Activated CD8-positive, alpha-beta memory T cell treated with anti-CD3 and anti-CD28 coated beads, Interleukin-2, amount 10 ng/mL, durations not matched to agents 7 days and 5 days (primary cell): ENCODE data around the gene ZNF48. TPM values are rescaled to one million over a fixed set of nuclear protein-coding genes. Genes with fewer than 3 reads are reported as not detected.
A peak's percentile ranks its signal among the peaks of the same experiment; 100 is the strongest.

Source experiments
- ATAC-seq: fragments of 150-1000 bp; cut with Tn5 transposase; one replicate; pipeline ENCODE4 v1.10.0; 2021; ENCODE audit warnings: moderate library complexity
- CTCF ChIA-PET: fragments of 350-600 bp; sonication (Branson Sonifier 250); formaldehyde crosslinking; loops from one replicate; lab custom pipeline; 2021; ENCODE audit warnings: antibody characterized with exemption; lab: Charles Lee
- DNase-seq: peaks from one replicate; pipeline ENCODE4 v3.0.0-alpha.2; 2020
- H3K27ac Mint-ChIP-seq: one replicate; pipeline ENCODE4 v1.8.0; 2021; ENCODE audit warnings: mild to moderate bottlenecking, mixed read lengths
- H3K27me3 Mint-ChIP-seq: one replicate; pipeline ENCODE4 v1.8.0; 2021; ENCODE audit warnings: mixed read lengths
- H3K36me3 Mint-ChIP-seq: one replicate; pipeline ENCODE4 v1.8.0; 2021; ENCODE audit warnings: mild to moderate bottlenecking, mixed read lengths
- H3K4me1 Mint-ChIP-seq: one replicate; pipeline ENCODE4 v1.8.0; 2021; ENCODE audit warnings: mixed read lengths
- H3K4me3 Mint-ChIP-seq: one replicate; pipeline ENCODE4 v1.8.0; 2021; ENCODE audit warnings: mild to moderate bottlenecking, moderate library complexity, mixed read lengths
- H3K9me3 Mint-ChIP-seq: one replicate; pipeline ENCODE4 v1.8.0; 2022; ENCODE audit warnings: low read depth, mixed read lengths
- total RNA-seq, 2 experiments: library from RNA; stranded (reverse); gene quantifications; one replicate each; pipeline ENCODE4 v1.2.3, GENCODE V29; 2021

Gene ZNF48
- total RNA-seq, 2 experiments from 2014 or later, result 13.7 to 15.6 TPM

- ATAC-seq, result no peak
- DNase-seq, result no peak
- Mint-ChIP-seq H3K36me3 (peaks cover 17% of the 10 kb centered on the region), H3K27ac (peak overlapping the region; percentile 100), H3K27me3 (no peaks in the 10 kb centered on the region), H3K9me3 (no peaks in the 10 kb centered on the region), H3K4me3 (no peak overlapping the region), H3K4me1 (peaks cover 42% of the 10 kb centered on the region)
- CTCF ChIA-PET, result no interaction called here
Measured at GRCh38 chr16:30376461-30376902, 18.7 kb upstream of the ZNF48 start.

- ATAC-seq (no peak), DNase-seq (no peak)
- CTCF ChIA-PET, result interaction anchor here (0.7 to 1.3 kb wide), 4 partner anchors 23 to 234 kb away, joined by 3 to 9 read pairs (median 4); partner anchors contain the start of gene ZNF771
- Mint-ChIP-seq H3K4me3 (peak overlapping the region; percentile 88), H3K27me3 (no peaks in the 10 kb centered on the region), H3K4me1 (peaks cover 37% of the 10 kb centered on the region), H3K9me3 (no peaks in the 10 kb centered on the region), H3K27ac (peak overlapping the region; percentile 100), H3K36me3 (peaks cover 19% of the 10 kb centered on the region)
Measured at GRCh38 chr16:30377050-30377811, 18.0 kb upstream of the ZNF48 start.

- no peaks in the 10 kb centered on the region for H3K27me3 Mint-ChIP-seq
- peak; percentile 93 for DNase-seq
- peaks cover 40% of the 10 kb centered on the region for H3K4me1 Mint-ChIP-seq
- peak; percentile 40 for ATAC-seq
- H3K4me3 Mint-ChIP-seq, result peak overlapping the region; percentile 88
- H3K9me3 Mint-ChIP-seq, result no peaks in the 10 kb centered on the region
- peaks cover 19% of the 10 kb centered on the region for H3K36me3 Mint-ChIP-seq
- H3K27ac Mint-ChIP-seq, result peak overlapping the region; percentile 100
- CTCF ChIA-PET, result interaction anchor here (0.6 to 1.3 kb wide), 6 partner anchors 22 to 248 kb away, joined by 3 to 9 read pairs (median 4); partner anchors contain the start of gene ZNF771
Measured at GRCh38 chr16:30377812-30378235, 17.4 kb upstream of the ZNF48 start.

GRCh38 chr16:30378236-30379157 lies 16.7 kb upstream of the ZNF48 start:
- peak overlapping the region; percentile 100 for H3K27ac Mint-ChIP-seq
- H3K36me3 Mint-ChIP-seq, result peaks cover 19% of the 10 kb centered on the region
- ATAC-seq (peak; percentile 87), DNase-seq (peak; percentile 99)
- CTCF ChIA-PET, result interaction anchor here (0.6 to 1.3 kb wide), 6 partner anchors 21 to 247 kb away, joined by 3 to 9 read pairs (median 4); partner anchors contain the start of gene ZNF771
- no peaks in the 10 kb centered on the region for H3K27me3 Mint-ChIP-seq
- no peaks in the 10 kb centered on the region for H3K9me3 Mint-ChIP-seq
- peaks cover 45% of the 10 kb centered on the region for H3K4me1 Mint-ChIP-seq
- peak overlapping the region; percentile 88 for H3K4me3 Mint-ChIP-seq

GRCh38 chr16:30379158-30379783 lies 15.9 kb upstream of the ZNF48 start:
- peaks cover 48% of the 10 kb centered on the region for H3K4me1 Mint-ChIP-seq
- H3K27me3 Mint-ChIP-seq, result no peaks in the 10 kb centered on the region
- peaks cover 19% of the 10 kb centered on the region for H3K36me3 Mint-ChIP-seq
- peak overlapping the region; percentile 100 for H3K27ac Mint-ChIP-seq
- no peaks in the 10 kb centered on the region for H3K9me3 Mint-ChIP-seq
- peak overlapping the region; percentile 88 for H3K4me3 Mint-ChIP-seq
- DNase-seq (no peak), ATAC-seq (no peak)
- CTCF ChIA-PET, result interaction anchor here (0.7 to 1.6 kb wide), 2 partner anchors 8 to 207 kb away, joined by 4 to 6 read pairs; no protein-coding TSS in a partner anchor

GRCh38 chr16:30380072-30380802 lies 15.0 kb upstream of the ZNF48 start:
- H3K36me3 Mint-ChIP-seq, result peaks cover 19% of the 10 kb centered on the region
- CTCF ChIA-PET, result interaction anchor here (0.7 to 4.6 kb wide), 3 partner anchors 9 to 207 kb away, joined by 4 to 56 read pairs (median 6); partner anchors contain the start of gene ZNF771
- H3K9me3 Mint-ChIP-seq, result no peaks in the 10 kb centered on the region
- no peaks in the 10 kb centered on the region for H3K27me3 Mint-ChIP-seq
- peaks cover 50% of the 10 kb centered on the region for H3K4me1 Mint-ChIP-seq
- H3K27ac Mint-ChIP-seq, result peak overlapping the region; percentile 100
- DNase-seq, result no peak
- no peak for ATAC-seq
- H3K4me3 Mint-ChIP-seq, result peak overlapping the region; percentile 91

GRCh38 chr16:30380803-30381208 lies 14.4 kb upstream of the ZNF48 start:
- Mint-ChIP-seq H3K4me3 (peak overlapping the region; percentile 91), H3K4me1 (peaks cover 51% of the 10 kb centered on the region), H3K9me3 (no peaks in the 10 kb centered on the region), H3K36me3 (peaks cover 20% of the 10 kb centered on the region), H3K27ac (peak overlapping the region; percentile 98), H3K27me3 (no peaks in the 10 kb centered on the region)
- no peak for ATAC-seq
- DNase-seq, result no peak
- CTCF ChIA-PET, result interaction anchor here (1.6 to 4.6 kb wide), 2 partner anchors 10 to 26 kb away, joined by 6 to 56 read pairs; partner anchors contain the start of gene ZNF771

GRCh38 chr16:30381291-30382041 lies 13.8 kb upstream of the ZNF48 start:
- Mint-ChIP-seq H3K36me3 (peaks cover 20% of the 10 kb centered on the region), H3K27me3 (no peaks in the 10 kb centered on the region), H3K4me3 (peak overlapping the region; percentile 91), H3K27ac (peak overlapping the region; percentile 98), H3K4me1 (peaks cover 51% of the 10 kb centered on the region), H3K9me3 (no peaks in the 10 kb centered on the region)
- no peak for ATAC-seq
- CTCF ChIA-PET, result interaction anchor here (1.0 to 4.6 kb wide), 8 partner anchors 10 to 247 kb away, joined by 3 to 56 read pairs (median 4); partner anchors contain the start of genes TBC1D10B, ZNF48 and ZNF771
- DNase-seq, result peak; percentile 80

- peak; percentile 46 for ATAC-seq
- Mint-ChIP-seq H3K27me3 (no peaks in the 10 kb centered on the region), H3K36me3 (peaks cover 20% of the 10 kb centered on the region), H3K4me3 (peak within 1 kb of the TSS; percentile 91), H3K4me1 (peaks cover 47% of the 10 kb centered on the region), H3K27ac (peak within 1 kb of the TSS; percentile 98), H3K9me3 (no peaks in the 10 kb centered on the region)
- CTCF ChIA-PET, result interaction anchor here (0.6 to 4.6 kb wide), 17 partner anchors 11 to 335 kb away, joined by 3 to 56 read pairs (median 5); partner anchors contain the start of genes DCTPP1, SEPHS2, TBC1D10B and ZNF48
- peak; percentile 94 for DNase-seq
Measured at GRCh38 chr16:30382111-30382881, 12.9 kb upstream of the ZNF48 start, which contains the start of gene SEPTIN1. Gene SEPTIN1 (minus strand): TSS chr16:30382561. CDS start chr16:30382542, 19 bp downstream.

GRCh38 chr16:30383521-30383920 lies 11.7 kb upstream of the ZNF48 start:
- CTCF ChIA-PET, result interaction anchor here (0.8 to 4.6 kb wide), 12 partner anchors 12 to 336 kb away, joined by 3 to 56 read pairs (median 7); partner anchors contain the start of genes SEPHS2, TBC1D10B, ZNF48 and ZNF771
- ATAC-seq (no peak), DNase-seq (no peak)
- Mint-ChIP-seq H3K27ac (peak overlapping the region; percentile 98), H3K4me1 (peaks cover 43% of the 10 kb centered on the region), H3K36me3 (peaks cover 17% of the 10 kb centered on the region), H3K9me3 (no peaks in the 10 kb centered on the region), H3K27me3 (no peaks in the 10 kb centered on the region), H3K4me3 (peak overlapping the region; percentile 91)
